ENCODE measurements around the gene MAIP1. TPM values are rescaled to one million over a fixed set of nuclear protein-coding genes. Genes with fewer than 3 reads are reported as not detected.

Gene MAIP1
- polyA plus RNA-seq, 1 of the 3 experiments (the other 2 are of a cell fraction), result 11.5 TPM

- H3K9ac ChIP-seq, result no peak overlapping the region
- TF ChIP-seq CTCF (IDR thresholded peaks at IDR 0.05), result peak; percentile 72
- no peak for TF ChIP-seq RCOR1 (IDR thresholded peaks at IDR 0.05; ENCODE audit: low read length)
- TF ChIP-seq, protein P1, sequence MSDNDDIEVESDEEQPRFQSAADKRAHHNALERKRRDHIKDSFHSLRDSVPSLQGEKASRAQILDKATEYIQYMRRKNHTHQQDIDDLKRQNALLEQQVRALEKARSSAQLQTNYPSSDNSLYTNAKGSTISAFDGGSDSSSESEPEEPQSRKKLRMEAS (IDR thresholded peaks at IDR 0.05; ENCODE audit: low read depth), result no peak
- TF ChIP-seq, protein P2, sequence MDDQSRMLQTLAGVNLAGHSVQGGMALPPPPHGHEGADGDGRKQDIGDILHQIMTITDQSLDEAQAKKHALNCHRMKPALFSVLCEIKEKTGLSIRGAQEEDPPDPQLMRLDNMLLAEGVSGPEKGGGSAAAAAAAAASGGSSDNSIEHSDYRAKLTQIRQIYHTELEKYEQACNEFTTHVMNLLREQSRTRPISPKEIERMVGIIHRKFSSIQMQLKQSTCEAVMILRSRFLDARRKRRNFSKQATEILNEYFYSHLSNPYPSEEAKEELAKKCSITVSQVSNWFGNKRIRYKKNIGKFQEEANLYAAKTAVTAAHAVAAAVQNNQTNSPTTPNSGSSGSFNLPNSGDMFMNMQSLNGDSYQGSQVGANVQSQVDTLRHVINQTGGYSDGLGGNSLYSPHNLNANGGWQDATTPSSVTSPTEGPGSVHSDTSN (IDR thresholded peaks at IDR 0.05), result no peak
- no peak for TF ChIP-seq GATA2 (CRISPR knock-in tag; IDR thresholded peaks at IDR 0.05)
- TF ChIP-seq CHD2 (IDR thresholded peaks at IDR 0.05; ENCODE audit: low read length, partially characterized antibody), result no peak
- TF ChIP-seq POLR2AphosphoS5 (IDR thresholded peaks at IDR 0.05; ENCODE audit: low read depth, low read length), result no peak
- no peak for TF ChIP-seq MEF2A (IDR thresholded peaks at IDR 0.05; ENCODE audit: borderline replicate concordance, low read depth)
- TF ChIP-seq TAF1 (IDR thresholded peaks at IDR 0.05; ENCODE audit: borderline replicate concordance, low read depth, low read length), result no peak
- no peak for TF ChIP-seq SIN3A (IDR thresholded peaks at IDR 0.05; ENCODE audit: borderline replicate concordance, low read depth, low read length)
- no peak for TF ChIP-seq YY1 (IDR thresholded peaks at IDR 0.05; ENCODE audit: low read depth)
- TF ChIP-seq RXRA (IDR thresholded peaks at IDR 0.05; ENCODE audit: borderline replicate concordance, low read depth), result no peak
- no peak for TF ChIP-seq TCF12 (IDR thresholded peaks at IDR 0.05)
- no peak for TF ChIP-seq USF1 (IDR thresholded peaks at IDR 0.05; ENCODE audit: borderline replicate concordance, low read depth)
- no peak for TF ChIP-seq EP300 (IDR thresholded peaks at IDR 0.05; ENCODE audit: borderline replicate concordance in 1 of 2, low read depth in 1 of 2, low read length in 1 of 2)
- no peak for TF ChIP-seq ELF1 (IDR thresholded peaks at IDR 0.05)
- TF ChIP-seq MXI1 (IDR thresholded peaks at IDR 0.05; ENCODE audit: low read depth, low read length), result no peak
- TF ChIP-seq, protein P3, sequence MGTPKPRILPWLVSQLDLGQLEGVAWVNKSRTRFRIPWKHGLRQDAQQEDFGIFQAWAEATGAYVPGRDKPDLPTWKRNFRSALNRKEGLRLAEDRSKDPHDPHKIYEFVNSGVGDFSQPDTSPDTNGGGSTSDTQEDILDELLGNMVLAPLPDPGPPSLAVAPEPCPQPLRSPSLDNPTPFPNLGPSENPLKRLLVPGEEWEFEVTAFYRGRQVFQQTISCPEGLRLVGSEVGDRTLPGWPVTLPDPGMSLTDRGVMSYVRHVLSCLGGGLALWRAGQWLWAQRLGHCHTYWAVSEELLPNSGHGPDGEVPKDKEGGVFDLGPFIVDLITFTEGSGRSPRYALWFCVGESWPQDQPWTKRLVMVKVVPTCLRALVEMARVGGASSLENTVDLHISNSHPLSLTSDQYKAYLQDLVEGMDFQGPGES (IDR thresholded peaks at IDR 0.05; ENCODE audit: low read depth, low read length), result no peak
- TF ChIP-seq FOXJ3 (CRISPR knock-in tag; IDR thresholded peaks at IDR 0.05), result no peak
- TF ChIP-seq RFX5 (IDR thresholded peaks at IDR 0.05; ENCODE audit: low read length), result no peak
- peak; percentile 91 for TF ChIP-seq RAD21 (IDR thresholded peaks at IDR 0.05; ENCODE audit: low read length)
- peak; percentile 61 for TF ChIP-seq SMC3 (IDR thresholded peaks at IDR 0.05; ENCODE audit: low read depth, low read length)
- H3K9me3 ChIP-seq, result no peaks in the 10 kb centered on the region
- no peaks in the 10 kb centered on the region for H4K20me1 ChIP-seq (ENCODE audit: insufficient read depth)
- H3K4me1 ChIP-seq (ENCODE audit: control insufficient read depth in 1 of 2, insufficient read depth in 2 of 2, low read depth in 1 of 2, low read length in 1 of 2), result peaks cover 3 to 7% of the 10 kb centered on the region in 2 experiments; a peak in 2 of 4 replicates
- H3K27ac ChIP-seq (ENCODE audit: low read depth in 2 of 2, low read length in 1 of 2), result no peak overlapping the region
- DNase-seq, result peak; percentile 40
- H3K27me3 ChIP-seq (ENCODE audit: insufficient read depth), result no peaks in the 10 kb centered on the region
- no peak overlapping the region for H3K4me3 ChIP-seq (ENCODE audit: low read depth in 2 of 2, low read length in 1 of 2)
- no peaks in the 10 kb centered on the region for H3F3A ChIP-seq (replicated peaks; ENCODE audit: insufficient read depth)
- 20% methylated on average over 2 of the region's 2 CpGs for WGBS (ENCODE audit: low lambda C conversion rate)
- H3K36me3 ChIP-seq (replicated peaks in 1 of 2; ENCODE audit: control insufficient read depth in 1 of 2, insufficient read depth in 2 of 2, low read length in 1 of 2), result peaks cover 4 to 18% of the 10 kb centered on the region in 2 experiments
- H3K4me2 ChIP-seq, result no peak overlapping the region
- ChIA-PET CTCF (interaction anchor here (0.6 to 4.2 kb wide), 32 partner anchors 10 to 1204 kb away, joined by 3 to 96 read pairs (median 4); partner anchors contain the start of genes AOX1 and KCTD18), POLR2A (no interaction called here)
- no peaks in the 10 kb centered on the region for H3K9me2 ChIP-seq
- no peak overlapping the region for H2AFZ ChIP-seq (ENCODE audit: low read depth)
- no peaks in the 10 kb centered on the region for H3K79me2 ChIP-seq (ENCODE audit: insufficient read depth)
Observed at GRCh38 chr2:199973703-199974102, 18.3 kb downstream of the MAIP1 start.
